HepG2 (cell line): ENCODE data around the gene RPL41. TPM values are rescaled to one million over a fixed set of nuclear protein-coding genes. Genes with fewer than 3 reads are reported as not detected.
A peak's percentile ranks its signal among the peaks of the same experiment; 100 is the strongest.

Experiments
- ARID2 ChIP-seq: sonication (generic); formaldehyde crosslinking; IDR thresholded peaks from 2 replicates; pipeline ENCODE4 v1.8.1; 2022; ENCODE audit warnings: mild to moderate bottlenecking, missing genetic modification reagents, borderline replicate concordance
- ATF2 ChIP-seq: sonication (generic); formaldehyde crosslinking; IDR thresholded peaks from 2 replicates; pipeline ENCODE4 v1.4.0; 2020; ENCODE audit warnings: missing genetic modification reagents
- DMAP1 ChIP-seq: IDR thresholded peaks from 2 replicates; pipeline ENCODE4 v1.6.1; 2016
- GATAD2A ChIP-seq: IDR thresholded peaks from 2 replicates; pipeline ENCODE4 v1.6.1; 2016
- HES4 ChIP-seq: sonication (generic); formaldehyde crosslinking; IDR thresholded peaks from 2 replicates; pipeline ENCODE4 v1.9.0; 2021; ENCODE audit warnings: mild to moderate bottlenecking, missing genetic modification reagents, borderline replicate concordance
- IRF2 ChIP-seq: IDR thresholded peaks from 2 replicates; pipeline ENCODE4 v1.6.1; 2018; ENCODE audit warnings: missing genetic modification reagents, missing compliant biosample characterization
- KDM2A ChIP-seq: sonication (generic); formaldehyde crosslinking; IDR thresholded peaks from 2 replicates; pipeline ENCODE4 v1.4.0; 2020; ENCODE audit warnings: low read depth, missing genetic modification reagents, borderline replicate concordance
- KDM4B ChIP-seq: sonication (generic); formaldehyde crosslinking; IDR thresholded peaks from 2 replicates; pipeline ENCODE4 v1.4.0; 2020; ENCODE audit warnings: missing genetic modification reagents
- MEF2D ChIP-seq: sonication (generic); formaldehyde crosslinking; IDR thresholded peaks from 2 replicates; pipeline ENCODE4 v1.5.1; 2020; ENCODE audit warnings: mild to moderate bottlenecking, missing genetic modification reagents
- MTERF4 ChIP-seq: sonication (generic); formaldehyde crosslinking; IDR thresholded peaks from 2 replicates; pipeline ENCODE4 v1.8.0; 2023; ENCODE audit warnings: mild to moderate bottlenecking, missing genetic modification reagents
- NR2F2 ChIP-seq: IDR thresholded peaks from 2 replicates; pipeline ENCODE4 v1.6.1; 2012; ENCODE audit warnings: low read depth, inconsistent platforms, borderline replicate concordance
- PTBP1 ChIP-seq: fragments of 200-400 bp; formaldehyde crosslinking; IDR thresholded peaks from 2 replicates; pipeline ENCODE4 v1.6.1; 2018; ENCODE audit warnings: low read length, low read depth; ENCODE audit not compliant: poor library complexity, severe bottlenecking
- REXO4 ChIP-seq: sonication (generic); formaldehyde crosslinking; IDR thresholded peaks from 2 replicates; pipeline ENCODE4 v1.8.0; 2022; ENCODE audit warnings: missing genetic modification reagents, mild to moderate bottlenecking, borderline replicate concordance
- SETDB1 ChIP-seq: sonication (generic); formaldehyde crosslinking; IDR thresholded peaks from 2 replicates; pipeline ENCODE4 v1.5.1; 2020; ENCODE audit warnings: missing genetic modification reagents, mild to moderate bottlenecking, borderline replicate concordance
- SMAD1 ChIP-seq: sonication (generic); formaldehyde crosslinking; IDR thresholded peaks from 2 replicates; pipeline ENCODE4 v1.4.0; 2020; ENCODE audit warnings: missing genetic modification reagents, low read depth, mild to moderate bottlenecking, borderline replicate concordance
- ZKSCAN1 ChIP-seq: fragments of 150-350 bp; IDR thresholded peaks from 2 replicates; pipeline ENCODE4 v1.6.1; 2014; ENCODE audit warnings: low read length
- ZNF350 ChIP-seq: sonication (generic); formaldehyde crosslinking; IDR thresholded peaks from 2 replicates; pipeline ENCODE4 v1.4.0; 2020; ENCODE audit warnings: mild to moderate bottlenecking, low read depth, missing genetic modification reagents, borderline replicate concordance
- ZNF563 ChIP-seq: sonication (generic); formaldehyde crosslinking; IDR thresholded peaks from 2 replicates; pipeline ENCODE4 v1.8.0; 2022; ENCODE audit warnings: mild to moderate bottlenecking, moderate library complexity, missing genetic modification reagents
- ZNF646 ChIP-seq: sonication (generic); formaldehyde crosslinking; IDR thresholded peaks from 2 replicates; pipeline ENCODE4 v1.9.0; 2021; ENCODE audit warnings: mild to moderate bottlenecking, missing genetic modification reagents
- ZNF75D ChIP-seq: sonication (generic); formaldehyde crosslinking; IDR thresholded peaks from 2 replicates; pipeline ENCODE4 v1.8.1; 2023; ENCODE audit warnings: missing genetic modification reagents, mild to moderate bottlenecking, borderline replicate concordance
- ZNF782 ChIP-seq: sonication (generic); formaldehyde crosslinking; IDR thresholded peaks from 2 replicates; pipeline ENCODE4 v1.4.0; 2020; ENCODE audit warnings: missing genetic modification reagents, mild to moderate bottlenecking, borderline replicate concordance
- ZSCAN21 ChIP-seq: sonication (generic); formaldehyde crosslinking; IDR thresholded peaks from 2 replicates; pipeline ENCODE4 v1.8.0; 2022; ENCODE audit warnings: mild to moderate bottlenecking, missing genetic modification reagents, moderate library complexity, borderline replicate concordance
- polyA plus RNA-seq, 8 experiments: library from polyadenylated mRNA; depleted of rRNA in 3 of 8; stranded (reverse) in 7 of 8; unstranded in 1 of 8; fragments of >200 nt; fragmentation: Illumina TruSeq in 4 of 8; extraction: Trizol in 4 of 8; gene quantifications; 2 replicates each; pipeline versions ENCODE4 v1.2.1 to v1.2.3, GENCODE V29; 2011 to 2016; ENCODE audit warnings: low read depth in 4 of 8, missing spikeins in 1 of 8, mixed read lengths in 1 of 8; ENCODE audit not compliant: insufficient read depth in 1 of 8
- total RNA-seq, 5 experiments: library from RNA; depleted of rRNA; stranded (reverse); fragments of >200 nt; fragmentation: Illumina TruSeq; extraction: Trizol; gene quantifications; 2 replicates each; pipeline ENCODE4 v1.2.3, GENCODE V29; 2016; ENCODE audit warnings: low read depth in 1 of 5

RPL41 gene
- total and polyA plus RNA-seq, 2 of the 13 experiments (the other 11 are each of a cell fraction or from before 2014, with no cell fraction given): 4,012 to 7,670 TPM

GRCh38 chr12:56157201-56158028, 41.0 kb downstream of the RPL41 start (continued):
- TF ChIP-seq PTBP1: no peak
- TF ChIP-seq ATF2 (CRISPR knock-in tag): no peak
- TF ChIP-seq HES4 (CRISPR knock-in tag): no peak
- TF ChIP-seq DMAP1: no peak; the same call in 1 of the 2 replicates
- no peak for TF ChIP-seq SETDB1 (CRISPR knock-in tag)
- TF ChIP-seq REXO4 (CRISPR knock-in tag): no peak
- peak; percentile 54; the same call in 1 of the 2 replicates for TF ChIP-seq GATAD2A (CRISPR knock-in tag)
- no peak for TF ChIP-seq ARID2 (CRISPR knock-in tag)
- peak; percentile 41; the same call in 1 of the 2 replicates for TF ChIP-seq ZNF563 (CRISPR knock-in tag)
- no peak for TF ChIP-seq ZNF75D (CRISPR knock-in tag)
- TF ChIP-seq SMAD1 (CRISPR knock-in tag): no peak
- no peak for TF ChIP-seq NR2F2
- TF ChIP-seq KDM4B: no peak
- TF ChIP-seq ZKSCAN1: no peak
- no peak for TF ChIP-seq ZNF350
- no peak for TF ChIP-seq MTERF4 (CRISPR knock-in tag)
- peak; percentile 14; the same call in 1 of the 2 replicates for TF ChIP-seq MEF2D (CRISPR knock-in tag)
- TF ChIP-seq ZNF646 (CRISPR knock-in tag): no peak
- peak; percentile 9; the same call in 1 of the 2 replicates for TF ChIP-seq IRF2 (CRISPR knock-in tag)
- TF ChIP-seq ZSCAN21 (CRISPR knock-in tag): no peak
- no peak; the same call in 1 of the 2 replicates for TF ChIP-seq KDM2A
- no peak for TF ChIP-seq ZNF782
